Ovary (tissue), 3 donors: ENCODE results near the gene LGALS7.

Experiments
- CTCF ChIP-seq, 3 donors: fragments of 450-650 bp in 2 of 3; fragments of 200-600 bp in 1 of 3; IDR thresholded peaks; one replicate each; pipeline versions ENCODE4 v1.5.1 to v1.8.0; 2016 to 2022; ENCODE audit warnings: antibody characterized with exemption in 3 of 3, mild to moderate bottlenecking in 1 of 3
- POLR2A ChIP-seq: fragments of 450-650 bp; IDR thresholded peaks from one replicate; pipeline ENCODE4 v1.6.1; 2017; ENCODE audit warnings: antibody characterized with exemption, mild to moderate bottlenecking, moderate library complexity
- donor health status: DM: no; HTN: no; CAD: no.

DNA sequence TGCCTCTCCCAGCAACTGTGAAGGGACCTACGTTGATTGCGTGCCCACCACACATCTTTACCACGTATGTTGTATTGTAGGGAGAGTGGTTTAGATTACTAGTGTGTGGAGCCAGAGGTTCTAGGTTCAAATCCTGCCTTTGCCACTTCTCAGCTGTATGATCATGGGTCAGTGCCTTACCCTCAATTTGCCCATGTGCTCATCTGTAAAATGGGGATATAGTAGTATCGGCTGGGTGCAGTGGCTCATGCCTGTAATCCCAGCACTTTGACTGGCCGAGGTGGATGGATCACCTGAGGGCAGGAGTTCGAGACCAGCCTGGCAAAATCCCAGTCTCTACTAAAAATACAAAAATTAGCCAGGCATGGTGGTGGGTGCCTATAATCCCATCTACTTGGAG is 40.0 kb upstream of the LGALS7 start:
- TF ChIP-seq CTCF (IDR thresholded peaks at IDR 0.05), result no peak
- no peak for TF ChIP-seq POLR2A
